ENCODE measurements around the gene DCLK1. TPM values are rescaled to one million over a fixed set of nuclear protein-coding genes. Genes with fewer than 3 reads are reported as not detected.

Gene DCLK1
- total RNA-seq, 1 experiment from 2014 or later: 1.4 TPM

DNA sequence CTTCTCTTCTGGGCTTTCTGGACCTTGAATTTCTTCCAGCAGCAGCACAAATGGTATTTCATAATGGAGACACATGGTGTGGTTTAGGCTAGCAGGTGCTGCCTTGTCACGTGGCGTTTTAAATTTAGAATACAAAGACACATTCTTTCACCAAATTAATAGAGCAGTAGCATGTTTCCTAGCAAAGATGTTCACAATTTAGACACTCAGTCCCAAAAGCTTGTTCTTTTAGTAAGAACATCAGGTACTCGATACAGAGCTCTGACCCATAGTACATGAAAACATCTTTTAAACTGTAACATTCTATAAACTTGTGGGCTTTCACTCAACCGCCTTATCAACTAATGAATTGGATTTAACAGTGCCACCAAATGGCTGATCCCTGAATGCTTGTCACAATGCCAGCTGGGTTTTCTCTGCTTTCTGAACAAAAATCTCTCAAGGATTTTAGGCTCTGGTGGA lies 290.1 kb downstream of the DCLK1 start:
- H3K36me3 ChIP-seq (ENCODE audit: low read depth): no peaks in the 10 kb centered on the region
- H3K27me3 ChIP-seq (ENCODE audit: insufficient read depth, low read depth): no peaks in the 10 kb centered on the region
- H3F3A ChIP-seq (ENCODE audit: insufficient read depth, low read depth): no peaks in the 10 kb centered on the region
- TF ChIP-seq, protein P1, sequence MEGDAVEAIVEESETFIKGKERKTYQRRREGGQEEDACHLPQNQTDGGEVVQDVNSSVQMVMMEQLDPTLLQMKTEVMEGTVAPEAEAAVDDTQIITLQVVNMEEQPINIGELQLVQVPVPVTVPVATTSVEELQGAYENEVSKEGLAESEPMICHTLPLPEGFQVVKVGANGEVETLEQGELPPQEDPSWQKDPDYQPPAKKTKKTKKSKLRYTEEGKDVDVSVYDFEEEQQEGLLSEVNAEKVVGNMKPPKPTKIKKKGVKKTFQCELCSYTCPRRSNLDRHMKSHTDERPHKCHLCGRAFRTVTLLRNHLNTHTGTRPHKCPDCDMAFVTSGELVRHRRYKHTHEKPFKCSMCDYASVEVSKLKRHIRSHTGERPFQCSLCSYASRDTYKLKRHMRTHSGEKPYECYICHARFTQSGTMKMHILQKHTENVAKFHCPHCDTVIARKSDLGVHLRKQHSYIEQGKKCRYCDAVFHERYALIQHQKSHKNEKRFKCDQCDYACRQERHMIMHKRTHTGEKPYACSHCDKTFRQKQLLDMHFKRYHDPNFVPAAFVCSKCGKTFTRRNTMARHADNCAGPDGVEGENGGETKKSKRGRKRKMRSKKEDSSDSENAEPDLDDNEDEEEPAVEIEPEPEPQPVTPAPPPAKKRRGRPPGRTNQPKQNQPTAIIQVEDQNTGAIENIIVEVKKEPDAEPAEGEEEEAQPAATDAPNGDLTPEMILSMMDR (conservative IDR thresholded peaks at IDR 0.05): no peak
- TF ChIP-seq EZH2 (IDR thresholded peaks at IDR 0.05; ENCODE audit: low read depth): no peak
- no peak overlapping the region for H3K4me3 ChIP-seq
- H4K20me1 ChIP-seq (ENCODE audit: insufficient read depth): no peaks in the 10 kb centered on the region
- H3K27ac ChIP-seq: no peak overlapping the region
- ChIA-PET CTCF (no interaction called here), POLR2A (ENCODE audit: unreplicated experiment) (no interaction called here)
- no TSS peak for BruUV-seq (replicated peaks)
- no peak overlapping the region for H2AFZ ChIP-seq
- H3K9me3 ChIP-seq (ENCODE audit: insufficient read depth, low read depth): no peaks in the 10 kb centered on the region
- DNase-seq: no peak
- intact Hi-C loops (cut with micrococcal nuclease; ENCODE audit: unreplicated experiment): no loop called here
- no peak overlapping the region for H3K4me2 ChIP-seq
- H3K79me2 ChIP-seq (ENCODE audit: low read depth): no peaks in the 10 kb centered on the region
- 0 out of 2 replicates have a peak, but pooled peaks cover 3% of the 10 kb centered on the region for H3K9me2 ChIP-seq (ENCODE audit: insufficient read depth)
- H3K4me1 ChIP-seq (replicated peaks; ENCODE audit: insufficient read depth): no peaks in the 10 kb centered on the region

DNA sequence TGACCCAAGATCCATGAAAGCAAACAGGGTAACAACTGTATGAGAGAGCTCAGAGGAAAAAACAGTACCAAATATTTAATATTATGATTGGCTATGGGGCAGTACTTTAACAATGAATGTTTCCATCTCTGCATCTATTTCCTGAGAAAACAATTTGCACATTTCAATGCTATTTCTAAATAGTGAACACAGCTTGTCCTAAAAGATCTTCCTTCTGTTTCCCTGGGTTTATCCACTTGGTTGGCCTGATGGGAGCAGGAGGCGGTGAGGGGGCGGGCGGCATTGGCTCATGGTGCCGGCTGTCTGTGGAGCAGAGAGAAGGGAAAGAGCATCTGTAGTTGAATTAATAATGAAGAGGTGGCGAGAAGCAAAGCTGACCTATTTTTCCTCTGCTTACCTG lies 291.4 kb downstream of the DCLK1 start:
- BruUV-seq (replicated peaks): no TSS peak
- Histone ChIP-seq H3K9me2 (ENCODE audit: insufficient read depth) (no peaks in the 10 kb centered on the region), H3K79me2 (ENCODE audit: low read depth) (no peaks in the 10 kb centered on the region), H3K4me2 (no peak overlapping the region), H3K36me3 (ENCODE audit: low read depth) (no peaks in the 10 kb centered on the region), H3K9me3 (ENCODE audit: insufficient read depth, low read depth) (no peaks in the 10 kb centered on the region), H3K27ac (no peak overlapping the region), H3F3A (ENCODE audit: insufficient read depth, low read depth) (no peaks in the 10 kb centered on the region), H2AFZ (no peak overlapping the region), H4K20me1 (ENCODE audit: insufficient read depth) (no peaks in the 10 kb centered on the region), H3K4me3 (no peak overlapping the region), H3K27me3 (ENCODE audit: insufficient read depth, low read depth) (no peaks in the 10 kb centered on the region), H3K4me1 (replicated peaks; ENCODE audit: insufficient read depth) (no peaks in the 10 kb centered on the region)
- ChIA-PET POLR2A (ENCODE audit: unreplicated experiment) (no interaction called here), CTCF (no interaction called here)
- TF ChIP-seq, protein P1 (conservative IDR thresholded peaks at IDR 0.05): no peak
- no peak for TF ChIP-seq EZH2 (IDR thresholded peaks at IDR 0.05; ENCODE audit: low read depth)
- DNase-seq: no peak
- intact Hi-C loops (cut with micrococcal nuclease; ENCODE audit: unreplicated experiment): no loop called here

DNA sequence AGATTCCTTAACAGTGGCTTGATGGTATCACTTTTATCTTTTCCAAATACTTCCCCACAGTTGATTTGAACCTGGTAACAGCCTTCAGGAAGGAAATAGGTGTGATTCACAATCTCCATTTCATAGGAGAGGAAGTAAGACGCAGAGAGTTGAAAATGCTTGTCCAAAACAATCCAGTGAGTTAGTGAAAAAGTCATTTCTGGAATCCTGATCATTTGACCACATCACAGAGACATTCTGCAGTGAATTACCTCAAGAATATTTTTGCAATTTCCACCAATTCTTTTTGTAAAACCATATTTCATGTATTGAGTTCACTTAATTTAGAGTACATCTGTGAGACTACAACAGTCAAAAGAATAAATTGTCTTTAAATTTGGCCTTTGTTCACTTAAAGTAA lies 292.8 kb downstream of the DCLK1 start:
- TF ChIP-seq, protein P1 (conservative IDR thresholded peaks at IDR 0.05): no peak
- TF ChIP-seq EZH2 (IDR thresholded peaks at IDR 0.05; ENCODE audit: low read depth): no peak
- no peaks in the 10 kb centered on the region for H3K9me2 ChIP-seq (ENCODE audit: insufficient read depth)
- H4K20me1 ChIP-seq (ENCODE audit: insufficient read depth): no peaks in the 10 kb centered on the region
- no peak for DNase-seq
- intact Hi-C loops (cut with micrococcal nuclease; ENCODE audit: unreplicated experiment): no loop called here
- H3K27ac ChIP-seq: no peak overlapping the region
- BruUV-seq (replicated peaks): no TSS peak
- H3K79me2 ChIP-seq (ENCODE audit: low read depth): no peaks in the 10 kb centered on the region
- no peak overlapping the region for H3K4me2 ChIP-seq
- CTCF ChIA-PET: no interaction called here
- no peaks in the 10 kb centered on the region for H3F3A ChIP-seq (ENCODE audit: insufficient read depth, low read depth)
- H2AFZ ChIP-seq: no peak overlapping the region
- H3K9me3 ChIP-seq (ENCODE audit: insufficient read depth, low read depth): no peaks in the 10 kb centered on the region
- no peaks in the 10 kb centered on the region for H3K4me1 ChIP-seq (replicated peaks; ENCODE audit: insufficient read depth)
- POLR2A ChIA-PET (ENCODE audit: unreplicated experiment): no interaction called here
- H3K4me3 ChIP-seq: no peak overlapping the region
- no peaks in the 10 kb centered on the region for H3K36me3 ChIP-seq (ENCODE audit: low read depth)
- H3K27me3 ChIP-seq (ENCODE audit: insufficient read depth, low read depth): no peaks in the 10 kb centered on the region
